GM19025 (cell line): ENCODE results near the gene P2RY11.

ENCODE experiments used
- ATAC-seq: cut with Tn5 transposase; IDR thresholded peaks from one replicate; pipeline ENCODE4 v1.9.1; 2021; ENCODE audit warnings: mild to moderate bottlenecking, low read depth, moderate library complexity; ENCODE audit not compliant: unreplicated experiment

The P2RY11 gene

DNA sequence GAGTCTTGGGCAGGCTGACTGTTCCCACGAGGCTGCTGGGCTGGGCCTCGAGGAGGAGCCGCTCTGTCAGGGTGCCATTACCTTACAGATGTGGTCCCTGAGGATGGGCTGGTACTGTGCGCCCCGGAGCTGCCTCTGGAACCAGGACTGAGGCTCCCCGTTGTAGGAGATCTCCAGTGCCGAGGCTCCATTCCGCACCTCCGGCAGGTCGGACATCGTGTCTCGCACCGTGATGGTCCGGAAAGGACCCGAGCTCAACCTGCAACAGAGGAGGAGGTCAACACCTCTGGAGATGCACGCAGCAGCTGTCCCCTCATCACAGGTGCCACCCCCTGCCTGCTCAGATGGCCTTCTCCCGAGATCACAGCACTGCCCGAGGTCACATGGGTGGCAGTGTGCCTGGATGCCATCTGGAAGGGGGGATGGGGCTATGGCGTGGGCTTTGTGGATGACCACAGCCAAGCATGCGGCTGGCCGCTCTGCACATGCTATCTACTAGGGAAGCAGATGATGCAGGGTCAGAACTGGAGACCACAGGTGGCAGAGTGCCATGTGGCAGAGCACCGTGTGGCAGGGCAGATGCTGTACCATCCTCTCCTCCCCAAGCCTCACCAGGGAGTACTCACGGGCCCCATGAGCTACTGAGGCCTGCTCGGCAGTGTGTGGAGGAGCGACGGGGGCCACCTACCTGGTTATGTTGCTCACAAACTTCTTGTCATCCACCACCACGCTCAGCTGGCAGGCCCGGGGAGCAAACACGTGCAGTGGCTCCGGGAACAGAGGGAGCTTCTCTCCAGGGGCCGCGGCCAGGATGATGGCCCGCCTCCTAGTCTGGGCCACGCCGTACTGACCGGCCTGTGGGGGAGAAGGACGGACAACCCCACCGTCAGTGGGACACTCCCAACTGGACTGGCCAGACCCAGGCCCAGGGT is 26.5 kb downstream of the P2RY11 start:
- ATAC-seq, result no peak

DNA sequence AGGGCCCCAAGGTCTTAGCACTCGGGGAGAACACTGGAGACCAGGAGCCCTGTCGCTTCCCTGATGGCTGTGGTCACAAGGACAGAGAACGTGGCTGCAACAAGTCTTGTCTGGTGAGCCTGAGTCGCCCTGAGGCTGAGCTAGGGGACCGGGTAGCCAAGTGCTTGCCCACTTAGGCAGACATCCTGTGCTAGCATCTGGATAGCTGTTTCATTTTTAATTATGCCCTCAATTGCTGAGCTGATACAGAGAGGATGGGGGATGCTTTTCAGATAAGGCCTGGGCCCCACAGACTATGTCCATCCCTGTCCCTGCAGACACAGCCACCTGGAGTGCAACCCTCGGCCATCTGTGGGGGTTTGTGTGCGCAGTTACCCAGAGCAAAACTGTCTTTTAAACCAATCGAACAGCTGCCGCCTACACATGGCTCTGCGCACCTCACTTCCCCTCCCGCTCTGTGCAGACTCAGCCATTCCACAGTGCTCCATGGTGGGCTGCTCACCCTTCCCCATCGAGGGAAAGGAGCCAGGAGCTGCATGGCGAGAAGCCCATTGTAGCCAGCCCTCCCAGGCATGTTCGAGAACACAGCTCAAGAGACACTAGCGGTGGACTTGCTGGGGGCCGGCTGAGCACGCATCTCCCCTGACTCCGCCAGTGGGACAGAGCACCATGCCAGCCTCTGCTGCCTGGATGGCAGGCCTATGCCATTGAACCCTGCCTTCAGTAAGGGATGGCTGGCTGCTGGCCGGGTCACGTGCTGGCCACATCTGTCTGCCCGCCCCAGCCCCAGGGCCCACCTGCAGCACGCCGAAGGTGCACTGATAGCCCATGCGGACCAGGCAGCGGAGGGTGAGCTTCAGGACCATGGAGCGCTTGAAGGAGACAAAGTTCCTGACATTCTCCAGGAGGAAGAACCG is 27.6 kb downstream of the P2RY11 start:
- no peak for ATAC-seq

DNA sequence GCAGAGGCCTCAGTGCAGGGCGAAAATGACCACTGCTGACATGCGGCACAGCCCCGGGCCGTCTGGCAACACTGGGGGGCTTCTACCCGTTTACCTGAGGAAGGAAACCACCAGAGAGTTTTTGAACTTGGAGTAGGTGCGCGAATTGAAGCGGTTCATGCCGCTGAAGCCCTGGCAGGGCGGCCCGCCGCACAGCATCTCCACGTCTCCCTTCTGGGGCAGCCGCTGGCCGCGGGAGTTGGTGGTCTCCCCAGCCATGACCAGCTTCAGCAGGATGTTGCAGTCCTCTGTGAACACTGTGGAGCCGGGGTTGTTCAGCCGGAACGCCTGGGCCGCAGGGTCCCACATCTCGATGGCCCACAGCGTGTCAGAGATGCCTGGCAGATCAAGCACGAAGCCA is 28.5 kb downstream of the P2RY11 start:
- ATAC-seq, result no peak

DNA sequence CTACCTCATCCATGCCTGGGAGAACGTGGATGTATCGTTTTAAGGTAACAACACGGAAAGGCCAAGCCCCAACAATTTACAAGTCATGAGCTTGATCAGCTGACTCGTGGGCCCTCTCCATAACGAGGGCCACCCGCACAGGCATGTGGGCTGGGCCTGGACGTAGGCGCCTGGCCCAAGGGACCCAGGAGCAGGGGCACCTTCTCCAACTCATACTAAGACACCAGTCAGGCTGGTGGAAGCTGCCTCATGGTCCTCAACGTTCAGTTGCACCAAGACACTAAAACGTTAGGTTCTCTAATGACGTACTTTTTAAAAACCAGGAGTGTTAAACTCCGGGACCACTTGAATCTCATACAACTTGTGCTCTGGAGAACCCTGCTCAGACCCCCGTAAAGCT is 30.0 kb downstream of the P2RY11 start:
- ATAC-seq, result no peak

DNA sequence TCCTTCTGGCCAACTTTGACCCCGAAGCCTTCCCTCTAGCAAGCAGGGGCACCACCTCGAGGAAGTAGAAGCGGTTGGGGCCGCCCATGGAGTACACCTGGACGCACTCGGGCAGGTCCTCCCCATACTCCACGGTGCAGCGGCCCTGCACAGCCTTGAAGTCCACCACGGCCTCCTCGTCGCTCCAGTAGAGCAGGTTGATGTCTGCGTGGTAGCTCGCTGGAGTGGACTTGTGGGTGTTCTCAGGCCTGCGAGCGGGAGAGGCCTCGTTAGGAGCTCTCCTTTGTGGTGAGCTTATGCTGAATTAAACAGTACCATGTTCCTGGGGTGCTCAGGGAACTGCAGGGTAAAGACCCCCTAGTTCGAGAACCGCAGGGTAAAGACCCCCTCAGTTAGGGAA is 30.5 kb downstream of the P2RY11 start:
- ATAC-seq, result no peak

GRCh38 chr19:10142701-10143375 is 31.3 kb downstream of the P2RY11 start:
- no peak for ATAC-seq

DNA sequence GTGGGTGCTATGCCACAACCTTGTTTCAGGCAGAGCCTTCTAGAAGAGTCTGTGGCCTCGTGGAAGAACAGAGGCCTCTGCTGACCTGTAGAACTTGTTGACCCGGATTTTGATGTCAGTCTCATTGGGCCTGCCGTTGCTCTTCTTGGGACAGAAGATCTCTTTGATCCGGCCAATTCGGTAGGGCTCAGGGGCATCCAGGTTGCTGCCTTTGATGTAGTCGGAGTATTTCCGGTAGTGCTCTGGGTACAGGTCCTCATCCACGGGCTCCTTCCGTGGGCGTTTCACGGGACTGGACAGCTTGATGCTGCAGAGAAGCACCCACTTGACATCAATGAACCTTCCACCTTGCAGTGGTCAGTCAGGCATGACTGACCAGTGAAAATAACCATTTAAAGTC is 32.2 kb downstream of the P2RY11 start:
- no peak for ATAC-seq

- no peak for ATAC-seq
These were observed 32.9 kb downstream of the P2RY11 start for GRCh38 chr19:10144361-10144760.

DNA sequence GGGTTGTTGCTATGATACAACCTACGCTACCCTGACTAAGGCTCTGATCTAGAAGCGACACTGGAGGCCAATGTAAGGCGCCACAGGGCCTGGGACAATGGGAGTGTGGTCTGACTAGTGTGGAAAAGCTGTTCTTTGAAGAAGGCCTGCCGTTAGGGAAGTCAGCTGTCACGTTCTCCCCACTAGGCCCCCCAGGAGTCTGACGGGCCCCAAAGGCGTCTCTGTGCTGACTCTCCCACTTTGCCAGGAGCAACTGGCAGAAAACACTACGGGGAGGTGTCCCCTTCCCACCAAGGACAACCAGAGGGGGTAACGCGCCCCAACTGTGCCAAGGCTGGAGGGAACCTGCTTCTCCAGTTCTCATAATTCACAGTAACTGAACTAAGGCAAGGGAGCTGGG is 33.5 kb downstream of the P2RY11 start:
- no peak for ATAC-seq

DNA sequence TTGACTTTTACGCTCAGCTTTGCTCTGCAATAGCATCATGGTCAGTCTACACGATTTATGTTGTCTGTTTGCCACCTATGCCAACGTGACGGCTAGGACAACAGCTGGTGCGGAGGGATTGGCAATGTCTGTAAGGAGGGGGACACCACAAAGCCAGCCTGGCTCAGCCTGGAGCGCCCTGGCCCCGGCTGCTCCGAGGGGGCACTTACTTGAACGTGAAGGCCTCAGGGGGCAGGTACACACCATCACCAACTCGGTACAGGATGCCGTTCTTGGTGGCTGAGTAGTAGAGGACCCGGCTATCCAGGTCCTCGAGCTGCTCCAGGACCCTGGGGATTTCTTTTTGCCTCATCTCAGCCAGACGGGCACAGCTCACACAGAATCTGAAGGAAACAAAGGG is 34.6 kb downstream of the P2RY11 start:
- no peak for ATAC-seq

GRCh38 chr19:10149427-10149826 is 37.9 kb downstream of the P2RY11 start:
- no peak for ATAC-seq

DNA sequence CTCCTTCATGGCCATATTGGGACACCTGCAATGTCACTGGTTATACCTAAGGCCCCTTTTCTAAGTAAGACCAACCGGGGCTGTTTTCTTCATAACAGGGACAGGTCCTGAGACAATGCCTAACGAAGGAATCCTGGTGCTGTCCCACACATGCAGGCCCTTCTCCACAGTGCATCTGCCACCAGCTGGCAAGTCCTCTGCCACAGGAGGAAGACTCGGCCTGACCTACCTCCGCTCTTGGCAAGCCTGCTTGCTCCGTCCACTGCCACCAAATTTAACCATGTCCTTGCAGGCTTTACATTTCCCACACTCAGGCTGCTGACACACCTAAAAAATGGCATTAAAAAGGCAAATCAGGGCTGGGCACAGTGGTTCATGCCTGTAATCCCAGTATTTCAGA is 40.0 kb downstream of the P2RY11 start:
- no peak for ATAC-seq

GRCh38 chr19:10152100-10152499 is 40.6 kb downstream of the P2RY11 start:
- no peak for ATAC-seq

GRCh38 chr19:10155839-10156238 is 44.3 kb downstream of the P2RY11 start:
- ATAC-seq, result no peak

- no peak for ATAC-seq
These were observed 46.6 kb downstream of the P2RY11 start for GRCh38 chr19:10158071-10158470.

GRCh38 chr19:10158485-10158884 is 47.0 kb downstream of the P2RY11 start:
- ATAC-seq, result no peak

DNA sequence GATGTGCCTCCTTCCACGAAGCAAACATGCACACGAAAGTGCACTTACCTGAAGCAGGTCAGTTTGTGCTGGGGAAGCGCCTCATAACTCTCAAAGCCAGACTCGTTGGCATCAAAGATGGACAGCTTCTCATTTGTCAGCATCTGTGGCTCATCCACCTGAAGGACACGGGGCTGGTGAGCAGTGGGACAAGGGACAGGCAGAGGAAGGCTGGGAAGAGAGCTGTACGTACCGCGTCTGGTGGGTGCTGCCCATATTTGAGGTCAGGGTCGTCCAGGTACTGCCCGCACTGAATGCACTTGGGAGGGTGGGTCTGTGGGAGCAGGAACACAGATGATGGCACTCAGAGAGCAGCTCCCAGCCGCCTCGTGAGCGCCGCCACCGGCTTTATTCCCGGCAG is 48.1 kb downstream of the P2RY11 start:
- ATAC-seq, result no peak

DNA sequence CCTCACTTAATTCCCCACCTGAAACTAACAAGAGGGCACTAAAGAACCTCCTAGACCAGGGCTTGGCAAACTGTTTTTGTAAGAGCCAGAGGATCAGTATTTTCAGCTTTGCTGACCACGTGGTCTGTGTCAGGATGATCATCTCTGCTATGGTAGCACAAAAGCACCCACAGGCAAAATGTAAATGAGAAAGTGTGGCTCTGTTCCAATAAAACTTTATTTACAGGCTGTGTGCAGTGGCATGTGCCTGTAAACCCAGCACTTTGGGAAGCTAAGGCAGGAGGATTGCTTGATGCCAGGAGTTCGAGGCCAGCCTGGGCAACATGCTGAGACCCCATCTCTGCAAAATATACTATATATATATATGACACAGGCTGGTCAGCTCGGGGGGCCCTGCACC is 52.0 kb downstream of the P2RY11 start:
- ATAC-seq, result no peak
